GM04504 (cell line): ENCODE results near the gene DUSP9.

ENCODE experiments used
- DNase-seq: peaks from one replicate; pipeline ENCODE4 v3.0.0-alpha.2; 2012; ENCODE audit warnings: low read depth

DUSP9 gene

GRCh38 chrX:153648358-153649177 is 1.6 kb downstream of the DUSP9 start:
- DNase-seq, result no peak

GRCh38 chrX:153649178-153649914 is 2.3 kb downstream of the DUSP9 start:
- DNase-seq, result no peak

- DNase-seq, result no peak
Measured at GRCh38 chrX:153649915-153650782, 3.1 kb downstream of the DUSP9 start.

DNA sequence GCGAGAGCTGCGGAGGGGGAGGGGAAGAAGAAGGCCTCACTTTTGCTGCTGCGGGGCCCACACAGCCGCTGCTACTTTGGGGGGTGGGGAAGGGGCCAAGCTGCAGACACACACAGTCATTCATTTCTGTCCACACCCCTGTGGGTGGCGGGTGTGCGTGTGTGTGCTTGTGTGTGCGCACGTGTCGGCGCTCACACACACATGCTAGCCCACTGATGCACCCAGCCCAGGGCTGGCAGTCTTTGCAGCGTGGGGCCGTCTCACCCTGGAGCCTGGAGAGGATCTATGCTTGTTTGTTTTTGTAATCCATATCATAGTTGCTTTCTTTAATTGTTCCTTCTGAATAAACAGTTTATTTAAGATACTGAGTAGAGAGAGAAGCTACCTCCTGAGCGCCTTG is 4.0 kb downstream of the DUSP9 start:
- no peak for DNase-seq

- DNase-seq, result no peak
Measured at GRCh38 chrX:153651540-153652079, 4.6 kb downstream of the DUSP9 start.

DNA sequence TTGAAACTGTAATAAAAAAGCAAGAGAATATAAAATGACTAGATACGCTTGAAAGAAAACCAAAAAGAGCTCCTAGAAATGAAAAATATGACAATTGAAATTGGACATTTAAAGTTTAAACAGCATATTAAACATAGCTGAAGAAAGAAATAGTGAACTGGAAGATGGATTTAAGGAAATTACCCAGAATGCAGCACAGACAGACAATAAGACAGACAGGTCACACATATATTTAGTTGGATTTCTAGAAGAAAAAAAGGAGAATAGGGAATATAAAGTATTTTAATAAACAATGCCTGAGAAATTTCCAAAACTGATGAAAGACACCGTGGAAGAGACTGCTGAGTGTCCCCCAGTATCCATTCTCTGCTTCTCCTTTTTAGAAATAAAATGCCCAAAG is 6.6 kb downstream of the DUSP9 start:
- DNase-seq, result no peak

DNA sequence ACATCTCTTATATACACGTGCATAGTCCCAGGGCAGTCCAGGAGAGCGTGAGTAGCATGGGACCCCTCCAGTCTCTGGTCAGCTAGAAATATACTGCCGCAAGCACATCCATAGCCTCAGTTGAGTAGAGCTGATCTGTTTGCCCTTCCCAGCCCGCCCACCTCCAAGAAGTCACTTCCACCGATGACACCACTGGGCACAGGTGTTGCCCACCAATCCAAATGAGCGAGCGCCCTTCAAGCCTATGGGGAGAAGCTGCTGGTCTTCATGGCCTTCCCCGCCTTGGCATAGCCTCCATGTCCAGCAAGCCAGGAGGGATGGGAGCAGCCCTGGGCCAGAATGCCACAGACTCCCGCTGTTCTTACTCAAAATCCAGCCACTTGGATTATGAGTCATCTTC is 10.2 kb downstream of the DUSP9 start:
- no peak for DNase-seq

DNA sequence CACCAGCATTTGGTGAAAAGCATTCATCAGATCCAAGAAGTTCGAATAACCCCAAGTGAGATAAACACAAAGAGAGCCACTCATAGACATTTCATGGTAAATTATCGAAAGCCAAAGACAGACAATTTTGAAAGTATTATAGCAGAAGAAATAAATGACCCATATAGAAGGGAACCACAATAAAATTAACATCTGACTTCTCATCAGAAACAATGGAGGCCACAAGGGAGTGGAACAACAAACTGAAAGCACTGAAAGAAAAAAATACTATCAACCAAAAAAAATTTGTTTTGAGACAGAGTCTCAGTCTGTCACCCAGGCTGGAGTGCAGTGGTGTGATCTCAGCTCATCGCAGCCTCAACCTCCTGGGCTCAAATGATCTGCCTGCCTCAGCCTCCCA is 12.3 kb downstream of the DUSP9 start:
- DNase-seq, result no peak

DNA sequence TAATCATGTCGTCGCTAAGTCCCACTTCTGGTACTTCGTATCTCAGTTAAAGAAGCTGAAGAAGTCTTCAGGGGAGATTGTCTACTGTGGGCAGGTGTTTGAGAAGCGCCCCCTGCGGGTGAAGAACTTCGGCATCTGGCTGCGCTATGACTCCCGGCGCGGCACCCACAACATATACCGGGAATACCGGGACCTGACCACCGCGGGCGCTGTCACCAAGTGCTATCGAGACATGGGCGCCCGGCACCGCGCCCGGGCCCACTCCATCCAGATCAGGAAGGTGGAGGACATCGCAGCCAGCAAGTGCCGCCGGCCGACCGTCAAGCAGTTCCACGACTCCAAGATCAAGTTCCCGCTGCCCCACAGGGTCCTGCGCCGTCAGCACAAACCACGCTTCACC is 15.3 kb downstream of the DUSP9 start:
- DNase-seq, result no peak

DNA sequence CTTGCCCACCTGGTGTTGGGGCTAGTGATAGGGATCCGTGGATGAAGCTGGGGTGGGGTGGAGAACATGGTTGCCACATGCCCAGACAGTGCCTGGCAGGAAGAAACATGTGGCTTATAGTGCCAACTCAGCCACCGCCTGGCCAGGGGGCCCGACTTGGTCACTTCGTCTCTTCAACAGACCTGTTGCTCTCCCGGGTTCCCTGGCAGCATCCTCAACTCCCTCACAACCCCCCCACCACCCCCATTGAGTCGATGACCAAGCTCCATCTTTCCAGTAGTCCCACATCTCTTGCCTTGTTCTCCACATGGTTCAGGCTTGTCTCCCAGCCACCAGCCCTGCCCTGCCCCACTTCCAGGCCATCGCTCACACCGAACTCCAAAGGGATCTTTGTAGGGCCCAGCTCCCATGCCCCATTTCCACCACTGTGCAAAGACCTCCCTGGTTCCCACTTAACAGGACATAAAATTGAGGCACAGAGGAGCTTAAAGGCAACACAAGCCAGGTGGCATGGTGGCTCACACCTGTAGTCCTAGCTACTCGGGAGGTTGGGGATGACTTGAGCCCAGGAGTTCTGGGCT is 18.8 kb downstream of the DUSP9 start:
- no peak for DNase-seq

DNA sequence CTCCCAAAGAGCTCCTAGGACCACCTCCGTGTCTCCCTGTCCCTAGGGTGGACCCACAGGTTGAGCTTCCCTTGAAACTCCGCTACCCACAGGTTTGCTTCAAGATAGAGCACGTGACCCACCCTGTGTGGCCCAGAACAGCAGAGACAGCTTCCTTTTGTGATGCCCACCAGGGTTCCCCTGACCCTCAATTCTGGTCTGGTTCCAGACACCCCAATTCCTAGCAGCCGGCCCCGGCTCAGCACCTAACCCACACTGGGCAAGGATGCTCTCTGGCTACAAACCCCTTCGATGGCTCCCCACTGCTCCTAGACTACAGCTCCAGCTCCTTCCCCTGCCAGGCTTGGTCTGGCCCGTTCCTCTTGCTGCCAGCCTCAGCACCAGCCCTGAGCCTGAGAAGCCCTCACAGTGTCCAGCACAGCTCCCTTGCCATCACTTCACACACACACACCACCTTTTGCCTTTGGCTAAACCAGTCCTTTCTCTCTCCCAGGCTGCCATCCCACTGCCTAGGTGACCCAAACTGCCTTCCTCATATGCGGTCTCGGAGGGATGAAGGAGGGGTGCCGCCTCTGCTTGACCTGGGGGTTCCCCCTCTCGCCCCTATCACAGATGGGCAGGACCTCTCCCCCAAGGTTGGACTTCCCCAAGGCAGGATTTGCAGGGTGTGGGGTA is 20.4 kb downstream of the DUSP9 start:
- DNase-seq, result no peak

- peak; percentile 32 for DNase-seq
Measured at GRCh38 chrX:153667956-153668396, 21.0 kb downstream of the DUSP9 start.

DNA sequence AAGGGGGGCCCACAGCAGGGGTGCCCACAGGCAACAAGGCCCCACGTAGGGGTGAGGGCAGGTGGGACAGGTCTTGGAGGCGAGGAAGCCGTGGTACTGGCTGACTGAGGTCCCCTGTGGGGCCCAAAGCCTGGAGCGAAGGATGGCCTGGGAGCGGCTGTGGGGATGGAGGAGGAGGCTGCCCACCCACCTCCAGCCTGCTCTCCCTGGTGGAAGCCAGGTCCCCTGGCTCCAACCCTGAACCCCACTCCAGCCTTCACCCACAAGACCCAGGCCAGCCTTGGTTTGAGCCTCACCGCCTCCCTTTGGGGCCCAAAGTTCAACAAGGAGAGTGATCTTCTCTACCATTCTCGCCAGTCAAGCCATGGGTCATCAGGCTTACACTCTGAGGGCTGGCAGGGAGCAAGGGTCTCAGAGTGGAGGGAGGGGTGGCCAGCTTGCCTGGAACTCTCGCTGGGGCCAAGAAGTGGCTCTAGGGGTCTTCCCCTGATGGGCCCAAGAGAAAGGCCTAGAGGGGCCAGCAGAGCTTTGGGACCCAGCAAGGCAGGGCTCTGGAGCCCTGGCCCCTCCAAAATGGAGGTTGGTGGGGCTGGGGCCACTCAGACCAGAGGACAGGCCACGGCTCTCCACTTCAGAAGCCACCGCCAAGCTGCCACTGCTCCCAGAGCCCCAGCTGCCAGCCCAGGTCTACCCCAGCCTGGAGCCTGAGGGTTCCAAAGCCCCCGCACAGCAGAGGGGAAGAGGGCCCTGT is 21.6 kb downstream of the DUSP9 start:
- no peak for DNase-seq

GRCh38 chrX:153669174-153669890 is 22.3 kb downstream of the DUSP9 start:
- DNase-seq, result no peak

GRCh38 chrX:153669901-153670731 is 23.1 kb downstream of the DUSP9 start:
- no peak for DNase-seq

DNA sequence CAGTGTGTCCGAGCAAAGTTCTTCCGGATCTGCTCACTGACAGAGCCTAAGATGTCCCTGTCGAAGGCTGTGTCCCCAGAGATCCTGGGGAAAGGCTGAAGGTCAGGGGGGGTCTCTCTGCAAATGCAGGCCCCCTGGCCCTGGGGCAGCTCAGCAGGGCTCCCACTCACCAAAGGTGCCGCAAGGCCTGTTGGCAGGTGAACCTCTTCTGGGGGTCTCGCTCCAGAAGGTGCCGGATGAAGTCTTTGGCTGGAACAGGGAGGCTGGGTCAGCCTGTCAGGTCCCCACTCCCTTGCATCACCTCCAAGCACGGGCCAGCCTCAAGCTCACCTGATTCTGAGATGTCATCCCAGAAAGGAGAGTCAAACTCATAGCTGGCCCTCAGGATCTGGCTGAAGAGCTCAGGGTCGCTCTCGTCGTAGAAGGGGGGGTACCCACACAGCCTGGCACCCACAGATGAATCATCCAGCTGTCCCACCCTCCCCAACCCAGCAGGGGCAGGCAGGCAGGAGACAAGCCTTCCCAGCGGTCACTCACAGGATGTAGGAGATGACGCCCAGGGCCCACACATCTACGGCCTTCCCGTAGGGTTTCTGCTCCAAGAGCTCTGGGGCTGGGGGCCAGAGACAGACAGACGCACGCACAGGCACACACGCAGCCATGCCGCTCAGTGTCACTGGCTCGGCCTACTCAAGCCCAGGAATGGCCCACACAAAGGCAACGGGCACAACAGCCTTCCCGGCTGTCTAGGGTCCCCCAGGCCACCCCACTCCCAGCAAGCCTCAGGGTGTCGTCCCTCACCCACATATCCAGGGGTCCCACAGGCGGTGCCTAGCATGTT is 24.0 kb downstream of the DUSP9 start:
- no peak for DNase-seq

DNA sequence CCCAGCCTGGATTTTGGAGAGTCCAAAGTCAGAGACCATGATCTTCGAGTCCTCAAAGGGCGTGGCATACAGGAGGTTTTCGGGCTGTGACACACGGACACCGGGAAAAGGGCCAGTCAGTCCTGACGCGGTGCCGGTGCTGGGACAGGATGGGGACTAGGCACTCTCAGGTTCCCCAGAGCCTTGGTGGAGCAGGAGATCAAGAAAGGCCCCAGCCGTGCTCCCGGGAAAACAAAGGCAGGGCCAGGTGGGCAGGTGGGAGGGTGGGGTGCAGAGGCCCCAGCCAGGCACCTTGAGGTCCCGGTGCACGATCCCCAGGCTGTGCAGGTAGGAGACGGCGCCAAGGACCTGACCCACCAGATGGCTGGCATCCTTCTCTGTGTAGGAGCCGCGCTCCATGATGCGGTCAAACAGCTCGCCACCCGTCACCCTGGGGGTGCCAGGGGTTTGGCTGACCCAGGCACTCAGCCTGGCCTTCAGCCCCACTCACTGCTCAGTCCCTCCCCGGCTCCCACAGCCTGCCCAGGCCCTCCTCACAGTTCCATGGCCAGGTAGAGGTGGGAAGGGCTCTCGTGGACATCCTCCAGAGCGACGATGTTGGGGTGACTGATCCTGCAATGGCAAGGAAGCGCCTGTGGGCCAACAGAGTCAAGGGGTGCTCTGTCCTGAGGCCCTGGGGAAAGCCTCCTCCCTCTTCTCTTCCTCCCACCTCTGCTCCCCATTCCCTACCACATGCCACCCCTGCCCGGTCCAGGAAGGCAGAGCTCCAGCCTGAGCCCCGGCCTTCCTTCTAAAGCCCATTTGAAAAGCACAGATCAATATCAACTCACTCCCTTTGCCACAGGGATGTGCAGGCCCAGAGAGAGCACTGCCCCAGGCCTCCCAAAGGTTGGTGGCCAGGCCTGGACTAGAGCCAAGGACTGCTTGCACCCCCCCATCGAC is 24.9 kb downstream of the DUSP9 start:
- no peak for DNase-seq
